BJ (cell line): ENCODE data around the gene KRT6A. TPM values are rescaled to one million over a fixed set of nuclear protein-coding genes. Genes with fewer than 3 reads are reported as not detected.

Experiments used
- CTCF ChIA-PET: fragments of 350-600 bp; formaldehyde crosslinking; extraction: SDS; loops from one replicate; lab custom pipeline; 2021; ENCODE audit warnings: antibody characterized with exemption, inconsistent platforms; lab: Yijun Ruan, JAX
- POLR2A ChIA-PET: fragments of 300-600 bp; sonication (Branson Sonifier 250); formaldehyde crosslinking; extraction: SDS; loops from one replicate; lab custom pipeline; 2021; ENCODE audit warnings: antibody characterized with exemption; lab: Charles Lee
- DNase-seq: peaks from one replicate; pipeline ENCODE4 v3.0.0-alpha.2; 2011; ENCODE audit warnings: low read depth
- H3K27me3 ChIP-seq: 2 replicates; pipeline ENCODE4 v1.6.0; 2011; ENCODE audit warnings: low read length; ENCODE audit not compliant: control insufficient read depth, insufficient read depth
- H3K36me3 ChIP-seq: 2 replicates; pipeline ENCODE4 v1.5.1; 2011; ENCODE audit warnings: low read length; ENCODE audit not compliant: control insufficient read depth, insufficient read depth
- H3K4me3 ChIP-seq: 2 replicates; pipeline ENCODE4 v1.5.1; 2011; ENCODE audit warnings: low read depth, mild to moderate bottlenecking, control low read depth, low read length
- CTCF ChIP-seq: IDR thresholded peaks from 2 replicates; pipeline ENCODE4 v1.5.1; 2011; ENCODE audit warnings: low read depth, mild to moderate bottlenecking, control low read depth, inconsistent platforms, low read length, moderate library complexity; ENCODE audit not compliant: insufficient read depth
- polyA minus RNA-seq: library from RNA; depleted of rRNA, polyadenylated mRNA; stranded (reverse); fragments of >200 nt; gene quantifications from 2 replicates; pipeline ENCODE4 v1.2.3, GENCODE V29; 2011; rRNA and poly(A)+ RNA removed
- polyA plus RNA-seq: library from polyadenylated mRNA; depleted of rRNA; stranded (reverse); fragments of >200 nt; gene quantifications from 2 replicates; pipeline ENCODE4 v1.2.3, GENCODE V29; 2011; rRNA removed

KRT6A gene
- polyA plus RNA-seq (not detected in 2 replicates), polyA minus RNA-seq (not detected in 2 replicates)

GRCh38 chr12:52493172-52493571, at the start of gene KRT6A:
KRT6A (minus strand) TSS chr12:52493257; CDS start chr12:52493188, 69 bp downstream.
- DNase-seq, result no peak
- TF ChIP-seq CTCF, result no peak
- POLR2A ChIA-PET, result no interaction called here
- Histone ChIP-seq H3K36me3 (no peaks in the 10 kb centered on the region), H3K27me3 (peaks cover 7% of the 10 kb centered on the region), H3K4me3 (no peak within 1 kb of the TSS)
- CTCF ChIA-PET, result interaction anchor here (2.0 kb wide), 1 partner anchor 14 kb away, joined by 10 read pairs; no protein-coding TSS in a partner anchor

- Histone ChIP-seq H3K27me3 (peaks cover 8% of the 10 kb centered on the region), H3K36me3 (no peaks in the 10 kb centered on the region), H3K4me3 (no peak overlapping the region)
- ChIA-PET CTCF (interaction anchor here (1.2 kb wide), 1 partner anchor 323 kb away, joined by 3 read pairs; no protein-coding TSS in a partner anchor), POLR2A (no interaction called here)
- no peak for TF ChIP-seq CTCF
- no peak for DNase-seq
Observed at GRCh38 chr12:52542157-52542556, 49.1 kb upstream of the KRT6A start.

- no peak for TF ChIP-seq CTCF
- H3K4me3 ChIP-seq, result no peak overlapping the region
- ChIA-PET CTCF (interaction anchor here (1.2 kb wide), 1 partner anchor 324 kb away, joined by 3 read pairs; no protein-coding TSS in a partner anchor), POLR2A (no interaction called here)
- no peaks in the 10 kb centered on the region for H3K36me3 ChIP-seq
- no peak for DNase-seq
- H3K27me3 ChIP-seq, result peaks cover 8% of the 10 kb centered on the region
Observed at GRCh38 chr12:52541709-52542108, 48.7 kb upstream of the KRT6A start.

GRCh38 chr12:52540531-52540930, 47.5 kb upstream of the KRT6A start:
- Histone ChIP-seq H3K4me3 (no peak overlapping the region), H3K36me3 (no peaks in the 10 kb centered on the region), H3K27me3 (peaks cover 8% of the 10 kb centered on the region)
- no peak for DNase-seq
- CTCF ChIA-PET, result interaction anchor here (2.2 kb wide), 1 partner anchor 12 kb away, joined by 6 read pairs; the partner anchor contains the start of gene KRT71
- POLR2A ChIA-PET, result no interaction called here
- TF ChIP-seq CTCF, result no peak

- Histone ChIP-seq H3K27me3 (peaks cover 6% of the 10 kb centered on the region), H3K36me3 (no peaks in the 10 kb centered on the region), H3K4me3 (no peak overlapping the region)
- CTCF ChIA-PET, result interaction anchor here (0.6 to 2.2 kb wide), 5 partner anchors 12 to 340 kb away, joined by 3 to 6 read pairs (median 3); partner anchors contain the start of gene KRT71
- POLR2A ChIA-PET, result no interaction called here
- no peak for TF ChIP-seq CTCF
- no peak for DNase-seq
Observed at GRCh38 chr12:52539821-52540173, 46.7 kb upstream of the KRT6A start.
